ENCODE measurements around the gene FBXL19. TPM values are rescaled to one million over a fixed set of nuclear protein-coding genes. Genes with fewer than 3 reads are reported as not detected.

The FBXL19 gene
- total RNA-seq, 1 donor from 2014 or later, result 14.5 TPM

DNA sequence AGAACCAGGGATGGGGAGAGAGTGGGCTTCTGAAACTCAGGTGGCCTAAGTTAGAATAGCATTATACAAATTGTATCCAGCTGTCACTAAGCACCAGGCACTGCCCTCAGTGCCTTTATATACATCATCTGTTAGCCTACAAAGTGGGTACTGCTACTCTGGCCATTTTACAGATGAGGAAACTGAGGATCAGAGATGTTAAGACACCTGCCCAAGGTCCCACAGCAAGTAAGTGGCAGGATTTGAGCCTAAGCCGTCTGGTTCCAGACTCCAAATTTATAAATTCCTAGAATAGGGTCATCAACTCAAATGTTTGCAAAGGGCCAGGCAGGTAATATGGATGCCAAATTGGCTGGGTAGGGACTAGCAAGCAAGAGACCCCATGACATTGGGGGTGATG is 27.8 kb downstream of the FBXL19 start:
- DNase-seq (no peak), ATAC-seq (no peak)
- Histone ChIP-seq H3K27ac (peak overlapping the region; percentile 11), H3K36me3 (no peaks in the 10 kb centered on the region), H3K27me3 (ENCODE audit: low read depth) (no peaks in the 10 kb centered on the region), H3K4me1 (peaks cover 47% of the 10 kb centered on the region), H3K9me3 (no peaks in the 10 kb centered on the region), H3K4me3 (no peak overlapping the region)
- TF ChIP-seq, protein P1, sequence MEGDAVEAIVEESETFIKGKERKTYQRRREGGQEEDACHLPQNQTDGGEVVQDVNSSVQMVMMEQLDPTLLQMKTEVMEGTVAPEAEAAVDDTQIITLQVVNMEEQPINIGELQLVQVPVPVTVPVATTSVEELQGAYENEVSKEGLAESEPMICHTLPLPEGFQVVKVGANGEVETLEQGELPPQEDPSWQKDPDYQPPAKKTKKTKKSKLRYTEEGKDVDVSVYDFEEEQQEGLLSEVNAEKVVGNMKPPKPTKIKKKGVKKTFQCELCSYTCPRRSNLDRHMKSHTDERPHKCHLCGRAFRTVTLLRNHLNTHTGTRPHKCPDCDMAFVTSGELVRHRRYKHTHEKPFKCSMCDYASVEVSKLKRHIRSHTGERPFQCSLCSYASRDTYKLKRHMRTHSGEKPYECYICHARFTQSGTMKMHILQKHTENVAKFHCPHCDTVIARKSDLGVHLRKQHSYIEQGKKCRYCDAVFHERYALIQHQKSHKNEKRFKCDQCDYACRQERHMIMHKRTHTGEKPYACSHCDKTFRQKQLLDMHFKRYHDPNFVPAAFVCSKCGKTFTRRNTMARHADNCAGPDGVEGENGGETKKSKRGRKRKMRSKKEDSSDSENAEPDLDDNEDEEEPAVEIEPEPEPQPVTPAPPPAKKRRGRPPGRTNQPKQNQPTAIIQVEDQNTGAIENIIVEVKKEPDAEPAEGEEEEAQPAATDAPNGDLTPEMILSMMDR (IDR thresholded peaks at IDR 0.05), result no peak
- intact Hi-C loops (cut with DNase I), result no loop called here

- no peaks in the 10 kb centered on the region for H3K36me3 ChIP-seq
- H3K27ac ChIP-seq, result peak overlapping the region; percentile 11
- intact Hi-C loops (cut with DNase I), result no loop called here
- H3K27me3 ChIP-seq (ENCODE audit: low read depth), result no peaks in the 10 kb centered on the region
- H3K4me3 ChIP-seq, result no peak overlapping the region
- no peaks in the 10 kb centered on the region for H3K9me3 ChIP-seq
- TF ChIP-seq, protein P1 (IDR thresholded peaks at IDR 0.05), result no peak
- DNase-seq (no peak), ATAC-seq (no peak)
- peaks cover 51% of the 10 kb centered on the region for H3K4me1 ChIP-seq
Measured at GRCh38 chr16:30951750-30952149, 28.4 kb downstream of the FBXL19 start.

DNA sequence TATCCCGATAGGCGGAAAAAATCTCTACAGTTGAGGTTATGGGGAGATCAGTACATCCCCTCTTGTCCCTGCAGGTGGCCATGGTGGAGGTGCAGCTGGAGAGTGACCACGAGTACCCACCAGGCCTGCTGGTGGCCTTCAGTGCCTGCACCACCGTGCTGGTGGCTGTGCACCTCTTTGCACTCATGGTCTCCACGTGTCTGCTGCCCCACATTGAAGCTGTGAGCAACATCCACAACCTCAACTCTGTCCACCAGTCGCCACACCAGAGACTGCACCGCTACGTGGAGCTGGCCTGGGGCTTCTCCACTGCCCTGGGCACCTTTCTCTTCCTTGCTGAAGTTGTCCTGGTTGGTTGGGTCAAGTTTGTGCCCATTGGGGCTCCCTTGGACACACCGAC is 29.7 kb downstream of the FBXL19 start:
- H3K4me3 ChIP-seq, result no peak overlapping the region
- no peaks in the 10 kb centered on the region for H3K27me3 ChIP-seq (ENCODE audit: low read depth)
- no peak for ATAC-seq
- TF ChIP-seq, protein P1 (IDR thresholded peaks at IDR 0.05), result no peak
- no peaks in the 10 kb centered on the region for H3K9me3 ChIP-seq
- H3K4me1 ChIP-seq, result peaks cover 49% of the 10 kb centered on the region
- no peak overlapping the region for H3K27ac ChIP-seq
- intact Hi-C loops (cut with DNase I), result no loop called here
- no peaks in the 10 kb centered on the region for H3K36me3 ChIP-seq
- no peak for DNase-seq

GRCh38 chr16:30953511-30954124 is 30.2 kb downstream of the FBXL19 start:
- intact Hi-C loops (cut with DNase I), result no loop called here
- DNase-seq (peak; percentile 69), ATAC-seq (no peak)

GRCh38 chr16:30954993-30955392 is 31.6 kb downstream of the FBXL19 start:
- no peak overlapping the region for H3K27ac ChIP-seq
- TF ChIP-seq, protein P1 (IDR thresholded peaks at IDR 0.05), result no peak

More at GRCh38 chr16:30953511-30954124, 30.2 kb downstream of the FBXL19 start:
- no peaks in the 10 kb centered on the region for H3K9me3 ChIP-seq
- peaks cover 50% of the 10 kb centered on the region for H3K4me1 ChIP-seq
- H3K27ac ChIP-seq, result no peak overlapping the region
- H3K4me3 ChIP-seq, result no peak overlapping the region
- no peaks in the 10 kb centered on the region for H3K27me3 ChIP-seq (ENCODE audit: low read depth)
- TF ChIP-seq, protein P1 (IDR thresholded peaks at IDR 0.05), result peak; percentile 65
- H3K36me3 ChIP-seq, result no peaks in the 10 kb centered on the region

More at GRCh38 chr16:30954993-30955392, 31.6 kb downstream of the FBXL19 start:
- Histone ChIP-seq H3K9me3 (no peaks in the 10 kb centered on the region), H3K27me3 (ENCODE audit: low read depth) (no peaks in the 10 kb centered on the region), H3K4me3 (no peak overlapping the region), H3K36me3 (peaks cover 10% of the 10 kb centered on the region), H3K4me1 (peaks cover 56% of the 10 kb centered on the region)
- intact Hi-C loops (cut with DNase I), result no loop called here
- DNase-seq (no peak), ATAC-seq (no peak)
